Neutrophil (primary cell): ENCODE measurements around the gene YIPF1.

Experiments used
- H3K27ac ChIP-seq: fragments of 200-600 bp; sonication (generic); 2 replicates; pipeline ENCODE4 v1.5.1; 2016; ENCODE audit warnings: mild to moderate bottlenecking, moderate library complexity
- H3K27me3 ChIP-seq: fragments of 200-600 bp; sonication (generic); 2 replicates; pipeline ENCODE4 v1.6.0; 2016; ENCODE audit warnings: mild to moderate bottlenecking
- H3K36me3 ChIP-seq: fragments of 200-600 bp; sonication (generic); 2 replicates; pipeline ENCODE4 v1.5.1; 2017
- H3K4me1 ChIP-seq, 2 experiments: fragments of 200-600 bp in 1 of 2; sonication (generic) in 1 of 2; 1 replicate in 1 of 2; 2 replicates in 1 of 2; pipeline versions ENCODE4 v1.5.1 to v1.6.1; 2013 to 2016; ENCODE audit warnings: low read depth in 1 of 2, low read length in 1 of 2, mild to moderate bottlenecking in 1 of 2, moderate library complexity in 1 of 2; ENCODE audit not compliant: control insufficient read depth in 1 of 2, insufficient read depth in 1 of 2
- H3K4me3 ChIP-seq, 2 experiments: fragments of 200-600 bp in 1 of 2; sonication (generic) in 1 of 2; 1 replicate in 1 of 2; 2 replicates in 1 of 2; pipeline ENCODE4 v1.5.1; 2013 to 2016; ENCODE audit warnings: low read depth in 1 of 2, low read length in 1 of 2, mild to moderate bottlenecking in 1 of 2, moderate library complexity in 1 of 2
- H3K9me3 ChIP-seq: fragments of 200-600 bp; sonication (generic); 2 replicates; pipeline ENCODE4 v1.5.1; 2016
- TF ChIP-seq, protein P1 (sequence below): fragments of 200-600 bp; sonication (generic); IDR thresholded peaks from 2 replicates; pipeline ENCODE4 v1.5.1; 2016; ENCODE audit warnings: antibody characterized with exemption

YIPF1 gene

DNA sequence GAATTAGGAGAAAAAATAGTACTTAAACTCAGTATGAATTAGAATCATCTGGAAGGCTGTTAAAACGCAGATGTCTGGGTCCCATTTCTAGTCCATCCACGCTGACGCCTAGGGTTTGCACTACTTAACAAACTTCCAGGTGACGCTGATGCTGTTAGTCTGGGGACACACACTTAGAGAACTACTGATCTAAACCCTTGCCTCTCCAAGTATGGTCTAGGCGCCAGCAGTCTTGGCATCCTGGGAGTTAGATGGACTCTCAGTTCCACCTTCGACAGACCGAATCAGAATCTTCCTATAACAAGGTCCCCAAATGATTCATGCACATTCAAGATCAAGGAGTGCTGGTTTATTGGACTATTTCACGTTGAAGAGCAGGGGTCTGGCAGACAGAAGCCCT lies 15.9 kb upstream of the YIPF1 start:
- no peak overlapping the region for H3K27ac ChIP-seq
- H3K9me3 ChIP-seq = no peaks in the 10 kb centered on the region
- TF ChIP-seq, protein P1, sequence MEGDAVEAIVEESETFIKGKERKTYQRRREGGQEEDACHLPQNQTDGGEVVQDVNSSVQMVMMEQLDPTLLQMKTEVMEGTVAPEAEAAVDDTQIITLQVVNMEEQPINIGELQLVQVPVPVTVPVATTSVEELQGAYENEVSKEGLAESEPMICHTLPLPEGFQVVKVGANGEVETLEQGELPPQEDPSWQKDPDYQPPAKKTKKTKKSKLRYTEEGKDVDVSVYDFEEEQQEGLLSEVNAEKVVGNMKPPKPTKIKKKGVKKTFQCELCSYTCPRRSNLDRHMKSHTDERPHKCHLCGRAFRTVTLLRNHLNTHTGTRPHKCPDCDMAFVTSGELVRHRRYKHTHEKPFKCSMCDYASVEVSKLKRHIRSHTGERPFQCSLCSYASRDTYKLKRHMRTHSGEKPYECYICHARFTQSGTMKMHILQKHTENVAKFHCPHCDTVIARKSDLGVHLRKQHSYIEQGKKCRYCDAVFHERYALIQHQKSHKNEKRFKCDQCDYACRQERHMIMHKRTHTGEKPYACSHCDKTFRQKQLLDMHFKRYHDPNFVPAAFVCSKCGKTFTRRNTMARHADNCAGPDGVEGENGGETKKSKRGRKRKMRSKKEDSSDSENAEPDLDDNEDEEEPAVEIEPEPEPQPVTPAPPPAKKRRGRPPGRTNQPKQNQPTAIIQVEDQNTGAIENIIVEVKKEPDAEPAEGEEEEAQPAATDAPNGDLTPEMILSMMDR = no peak
- no peaks in the 10 kb centered on the region for H3K4me1 ChIP-seq
- H3K4me3 ChIP-seq = no peak overlapping the region
- H3K27me3 ChIP-seq = no peaks in the 10 kb centered on the region
- H3K36me3 ChIP-seq = no peaks in the 10 kb centered on the region

DNA sequence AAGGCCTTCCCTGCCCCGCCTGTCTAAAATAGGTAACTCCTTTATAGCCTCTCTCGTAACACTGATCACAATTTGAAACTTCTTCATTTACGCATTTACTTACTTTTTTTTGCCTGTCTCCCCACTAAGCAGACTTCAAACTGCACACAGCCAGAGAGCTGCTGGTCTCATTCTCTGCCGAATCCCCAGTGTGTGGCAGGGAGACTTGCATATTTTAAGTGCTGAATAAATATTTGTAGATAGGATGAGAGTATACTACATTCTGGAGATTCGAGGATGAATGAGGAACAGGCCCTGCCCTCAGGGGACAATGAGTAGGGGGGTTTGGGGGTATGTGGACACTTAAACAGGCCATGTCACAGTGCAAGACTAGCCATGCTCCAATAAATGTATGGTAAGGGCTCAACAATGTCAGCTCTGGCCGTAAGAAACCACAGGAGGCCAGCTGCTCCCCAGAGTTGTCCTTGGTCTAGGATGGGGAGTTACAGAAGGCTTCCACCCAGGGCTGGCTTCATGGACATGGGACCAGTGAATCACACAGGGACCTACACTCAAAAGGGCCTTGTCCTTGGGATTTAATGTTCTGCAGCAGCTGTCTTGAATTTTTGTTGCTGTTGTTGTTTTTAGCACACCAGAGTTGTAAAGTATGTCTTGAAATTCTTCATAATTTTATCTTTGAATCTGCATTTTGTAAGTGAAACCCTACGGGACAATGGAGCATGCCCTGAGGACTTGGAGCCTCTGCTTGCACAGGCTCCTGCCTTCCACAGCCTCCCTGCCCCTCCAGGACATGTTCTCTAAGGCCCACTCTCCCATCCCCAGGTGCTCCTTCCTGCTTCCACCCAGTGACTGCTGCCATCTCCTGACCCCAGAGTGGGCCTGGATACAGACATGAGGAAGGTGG lies 12.9 kb upstream of the YIPF1 start:
- no peaks in the 10 kb centered on the region for H3K9me3 ChIP-seq
- no peaks in the 10 kb centered on the region for H3K27me3 ChIP-seq
- no peak overlapping the region for H3K4me3 ChIP-seq
- no peaks in the 10 kb centered on the region for H3K4me1 ChIP-seq
- TF ChIP-seq, protein P1 = no peak
- H3K36me3 ChIP-seq = no peaks in the 10 kb centered on the region
- no peak overlapping the region for H3K27ac ChIP-seq

DNA sequence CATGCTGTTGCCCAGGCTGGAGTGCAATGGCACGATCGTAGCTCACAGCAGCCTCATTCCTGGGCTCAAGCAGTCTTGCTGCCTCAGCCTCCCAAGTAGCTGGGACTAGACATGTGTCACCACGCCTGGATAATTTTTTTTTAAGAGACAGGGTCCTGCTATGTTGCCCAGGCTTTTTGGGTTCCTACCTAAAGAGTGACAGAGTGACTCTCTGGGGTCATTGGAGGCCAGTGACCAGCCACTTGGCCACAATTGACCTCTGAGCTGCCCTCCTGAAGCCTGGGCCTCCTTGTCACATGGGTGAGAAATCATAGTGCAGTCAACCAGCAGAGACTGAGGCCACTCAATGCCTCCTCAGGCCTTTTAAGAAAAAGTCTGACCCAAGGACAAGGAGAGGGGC lies 10.1 kb upstream of the YIPF1 start:
- TF ChIP-seq, protein P1 = no peak
- no peaks in the 10 kb centered on the region for H3K4me1 ChIP-seq

DNA sequence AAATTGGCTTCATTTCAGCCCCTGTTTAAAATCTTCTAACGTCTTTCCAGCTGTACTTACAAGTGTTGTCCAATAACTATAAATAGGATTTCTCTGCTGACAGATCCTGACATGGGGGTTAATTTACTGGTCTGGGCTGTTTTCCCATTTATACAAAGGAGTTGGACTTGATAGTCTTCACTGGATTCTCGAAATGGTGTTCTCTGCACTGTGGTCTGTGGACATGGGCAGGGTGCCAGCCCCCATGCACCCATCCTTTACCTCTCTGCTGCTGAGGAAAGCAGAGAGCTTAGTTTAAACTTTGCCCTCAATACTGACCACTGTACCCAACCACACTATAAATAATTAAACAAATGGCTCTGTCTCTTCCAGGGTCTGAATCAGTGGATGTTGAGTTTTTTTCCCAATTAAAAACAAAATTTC lies 9.6 kb upstream of the YIPF1 start:
- TF ChIP-seq, protein P1 = no peak
- H3K27me3 ChIP-seq = no peaks in the 10 kb centered on the region

More for the DNA sequence above, 10.1 kb upstream of the YIPF1 start:
- Histone ChIP-seq H3K27ac (no peak overlapping the region), H3K27me3 (no peaks in the 10 kb centered on the region), H3K36me3 (no peaks in the 10 kb centered on the region), H3K4me3 (no peak overlapping the region), H3K9me3 (no peaks in the 10 kb centered on the region)

DNA sequence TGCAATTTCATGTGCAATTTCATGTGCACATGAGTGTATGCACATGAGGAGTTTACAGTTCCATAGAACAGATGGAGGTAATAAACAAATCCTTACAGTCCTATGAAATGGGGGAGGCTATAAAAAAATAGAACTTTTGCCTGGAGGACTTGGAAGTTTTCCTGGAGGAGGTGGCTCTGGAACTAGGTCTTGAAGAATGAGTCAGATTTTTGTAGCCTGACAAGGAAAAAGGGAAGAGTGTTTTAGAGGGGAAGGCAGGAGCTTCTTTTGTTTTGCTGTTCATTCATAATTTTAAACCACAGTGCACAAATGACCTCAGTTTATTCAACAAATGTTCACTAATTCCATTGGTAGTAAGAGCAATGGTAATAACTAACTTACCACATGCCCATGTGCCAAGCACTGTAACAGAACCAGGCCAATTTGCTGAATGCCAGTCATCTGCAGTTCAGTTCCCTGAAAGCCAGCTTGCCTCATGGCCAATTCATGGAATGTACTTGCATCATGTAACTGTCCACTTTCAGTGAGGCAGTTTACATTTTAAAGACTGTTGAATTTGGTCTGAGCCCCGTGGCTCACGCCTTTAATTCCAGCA lies 7.1 kb upstream of the YIPF1 start:
- Histone ChIP-seq H3K9me3 (no peaks in the 10 kb centered on the region), H3K36me3 (no peaks in the 10 kb centered on the region), H3K4me1 (peaks cover 7 to 8% of the 10 kb centered on the region in 2 experiments), H3K27me3 (no peaks in the 10 kb centered on the region), H3K4me3 (no peak overlapping the region), H3K27ac (no peak overlapping the region)
- TF ChIP-seq, protein P1 = no peak

More for the DNA sequence above, 9.6 kb upstream of the YIPF1 start:
- Histone ChIP-seq H3K36me3 (no peaks in the 10 kb centered on the region), H3K4me3 (no peak overlapping the region), H3K4me1 (no peaks in the 10 kb centered on the region), H3K9me3 (no peaks in the 10 kb centered on the region), H3K27ac (no peak overlapping the region)
